ENCODE results near the gene MLLT10.

Gene MLLT10

DNA sequence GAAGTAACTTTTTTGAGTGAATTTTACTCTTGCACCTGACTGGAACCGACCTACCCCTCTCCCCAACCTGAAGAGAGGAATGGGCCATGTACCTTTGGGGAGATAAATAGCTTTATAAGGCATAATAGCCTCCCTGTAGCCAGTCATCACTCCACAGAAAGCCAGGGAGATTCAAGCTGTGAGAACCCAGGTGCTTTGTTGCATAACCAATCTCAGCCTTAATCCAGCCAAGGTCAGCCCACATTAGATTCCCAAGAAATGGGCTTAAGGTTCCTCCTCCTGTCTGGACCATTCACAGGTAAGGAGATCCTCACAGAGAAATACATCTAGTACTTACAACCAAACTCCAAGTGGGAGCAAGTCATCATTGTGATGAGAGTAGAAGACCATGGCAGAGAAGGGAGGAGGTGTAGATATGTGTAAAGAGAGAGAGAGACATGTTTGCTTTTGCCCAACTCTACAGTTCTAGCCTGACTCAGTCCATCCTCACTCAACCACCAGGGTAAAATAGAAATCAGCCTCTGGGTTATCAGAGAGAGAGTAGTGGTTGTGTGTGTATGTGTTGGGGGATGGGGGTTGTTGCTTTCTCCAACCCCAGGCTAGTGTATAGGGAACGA is 32.2 kb upstream of the MLLT10 start:
- DNase-seq: no peak

DNA sequence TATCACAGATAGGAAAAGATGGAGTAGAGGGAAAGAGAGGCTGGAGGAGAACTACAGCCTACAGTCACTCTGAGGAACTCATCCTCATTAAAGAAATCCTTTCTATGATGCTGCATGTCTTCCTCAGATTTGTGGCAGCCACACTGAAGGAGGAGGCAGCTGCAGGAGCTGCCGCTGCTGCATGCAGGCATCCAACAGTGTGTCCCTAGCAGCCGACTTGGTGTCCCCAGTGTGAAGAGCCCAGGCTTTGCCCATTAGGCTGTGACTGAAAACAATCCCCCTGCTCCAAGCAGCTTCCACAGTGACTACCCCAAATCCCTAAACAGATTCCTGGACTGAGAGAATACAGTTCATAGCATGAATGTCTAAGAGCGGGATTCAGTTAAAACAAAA is 31.7 kb upstream of the MLLT10 start:
- DNase-seq: no peak

DNA sequence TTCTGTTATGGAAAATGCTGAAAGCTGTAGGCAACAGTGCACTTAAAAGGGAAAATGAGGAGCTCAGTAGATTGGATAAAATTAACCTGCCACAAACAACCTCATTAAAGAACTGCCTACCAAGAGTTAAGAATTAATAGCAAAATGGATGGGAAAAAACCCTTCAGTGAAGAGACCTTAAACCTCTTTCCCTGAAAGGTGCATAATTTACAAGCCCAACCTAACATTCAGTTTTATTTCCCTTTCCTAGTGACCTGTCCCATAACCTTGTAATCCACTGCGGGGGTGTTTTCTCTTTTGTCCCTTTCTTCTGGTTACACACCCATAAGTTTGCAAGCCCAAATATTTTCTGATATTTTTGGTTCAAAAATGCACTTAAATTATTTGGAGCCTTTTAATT is 30.5 kb upstream of the MLLT10 start:
- no peak for DNase-seq

DNA sequence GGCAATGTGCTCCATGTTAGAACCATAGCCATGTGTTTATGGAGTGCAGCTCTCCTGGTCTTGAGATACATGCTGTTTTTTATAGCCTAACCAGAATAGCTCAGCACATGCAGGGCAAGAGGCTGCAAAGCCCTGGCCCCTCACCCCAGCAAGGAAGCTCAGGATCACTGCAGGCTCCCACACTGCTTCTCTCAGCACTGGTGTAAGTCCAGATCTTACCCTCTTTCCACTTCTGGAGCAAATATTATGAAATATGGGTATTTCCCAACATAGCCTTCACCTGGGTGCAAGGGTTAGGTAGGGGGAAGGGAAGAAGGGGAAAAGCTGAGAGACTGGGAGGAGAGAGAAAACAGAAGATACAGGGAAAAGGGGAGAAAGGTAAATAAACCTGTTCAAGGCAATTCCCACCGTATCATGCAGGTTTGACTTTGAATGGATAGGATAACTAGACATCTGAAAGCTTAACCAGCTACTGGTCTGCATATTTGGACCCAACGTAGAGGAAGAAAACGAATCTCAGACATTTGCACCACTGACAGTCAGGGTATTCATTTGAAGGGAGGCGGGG is 28.2 kb upstream of the MLLT10 start:
- no peak for DNase-seq

DNA sequence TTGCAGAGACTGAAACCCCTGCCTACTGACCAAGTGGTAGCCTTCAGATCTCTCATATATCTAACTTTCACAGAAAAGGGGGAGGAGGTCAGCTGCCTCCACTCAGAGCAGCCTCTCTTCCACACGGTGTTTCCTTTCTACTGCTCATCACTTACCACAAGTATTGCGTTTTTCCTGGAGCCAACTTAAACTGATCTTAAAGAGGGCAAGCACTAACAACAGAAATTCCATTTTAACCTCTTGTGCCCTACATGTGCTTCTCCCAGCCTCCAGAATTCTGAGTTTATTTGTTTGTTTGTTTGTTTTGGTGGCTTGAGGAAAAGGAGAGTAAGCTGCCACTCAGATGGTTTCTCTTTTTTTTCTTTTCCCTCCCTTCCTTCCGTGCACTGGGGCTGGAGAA is 27.7 kb upstream of the MLLT10 start:
- DNase-seq: no peak

DNA sequence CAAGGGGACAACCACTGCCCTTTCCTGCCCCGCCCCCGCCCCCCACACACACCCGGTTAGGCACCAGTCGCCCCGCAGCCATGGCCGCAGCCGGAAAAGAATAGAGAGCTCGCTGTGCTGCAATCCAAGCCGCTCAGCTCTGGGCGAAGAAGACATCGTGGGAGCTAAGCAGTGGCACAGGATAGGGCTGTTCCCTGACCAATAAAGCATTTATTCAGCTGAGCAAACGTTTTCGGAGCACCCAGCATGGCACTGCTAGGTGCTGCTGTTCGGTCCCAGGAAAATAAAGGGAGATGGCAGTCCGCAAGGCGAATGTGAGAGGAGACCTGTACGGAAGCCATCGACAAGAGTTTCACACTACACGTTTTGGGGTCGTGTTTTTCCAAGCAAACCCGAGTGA is 26.9 kb upstream of the MLLT10 start:
- no peak for DNase-seq

DNA sequence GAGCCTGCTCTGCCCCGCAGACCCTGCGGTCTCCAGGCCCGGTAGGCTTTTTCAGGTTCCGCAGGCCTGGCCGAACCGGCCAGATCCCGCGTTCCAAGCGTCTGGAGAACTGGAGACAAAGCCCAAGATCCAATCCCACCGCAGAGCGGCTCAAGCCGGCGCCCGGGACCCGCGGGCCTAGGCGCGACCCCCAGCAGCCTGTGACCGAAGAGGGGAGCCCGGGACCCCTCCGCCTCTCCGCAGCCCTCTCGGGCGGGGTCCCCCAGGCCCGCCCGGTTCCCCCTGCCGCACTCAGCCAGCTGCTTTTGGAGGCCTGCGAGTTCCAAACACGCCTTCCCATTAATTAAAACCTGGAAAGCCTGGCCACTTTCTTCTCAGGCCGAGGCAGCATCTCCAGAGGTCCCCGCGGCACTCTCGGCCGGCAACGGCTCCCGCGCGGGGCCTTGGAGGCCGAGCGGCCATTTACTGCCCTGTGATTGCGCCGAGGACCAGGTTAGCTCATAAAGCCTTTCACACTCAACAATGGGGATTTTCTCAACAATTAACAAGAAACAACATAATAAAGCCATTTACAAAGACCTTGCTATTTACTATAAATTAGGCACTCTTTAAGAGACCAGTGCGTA is 25.2 kb upstream of the MLLT10 start:
- no peak for DNase-seq

DNA sequence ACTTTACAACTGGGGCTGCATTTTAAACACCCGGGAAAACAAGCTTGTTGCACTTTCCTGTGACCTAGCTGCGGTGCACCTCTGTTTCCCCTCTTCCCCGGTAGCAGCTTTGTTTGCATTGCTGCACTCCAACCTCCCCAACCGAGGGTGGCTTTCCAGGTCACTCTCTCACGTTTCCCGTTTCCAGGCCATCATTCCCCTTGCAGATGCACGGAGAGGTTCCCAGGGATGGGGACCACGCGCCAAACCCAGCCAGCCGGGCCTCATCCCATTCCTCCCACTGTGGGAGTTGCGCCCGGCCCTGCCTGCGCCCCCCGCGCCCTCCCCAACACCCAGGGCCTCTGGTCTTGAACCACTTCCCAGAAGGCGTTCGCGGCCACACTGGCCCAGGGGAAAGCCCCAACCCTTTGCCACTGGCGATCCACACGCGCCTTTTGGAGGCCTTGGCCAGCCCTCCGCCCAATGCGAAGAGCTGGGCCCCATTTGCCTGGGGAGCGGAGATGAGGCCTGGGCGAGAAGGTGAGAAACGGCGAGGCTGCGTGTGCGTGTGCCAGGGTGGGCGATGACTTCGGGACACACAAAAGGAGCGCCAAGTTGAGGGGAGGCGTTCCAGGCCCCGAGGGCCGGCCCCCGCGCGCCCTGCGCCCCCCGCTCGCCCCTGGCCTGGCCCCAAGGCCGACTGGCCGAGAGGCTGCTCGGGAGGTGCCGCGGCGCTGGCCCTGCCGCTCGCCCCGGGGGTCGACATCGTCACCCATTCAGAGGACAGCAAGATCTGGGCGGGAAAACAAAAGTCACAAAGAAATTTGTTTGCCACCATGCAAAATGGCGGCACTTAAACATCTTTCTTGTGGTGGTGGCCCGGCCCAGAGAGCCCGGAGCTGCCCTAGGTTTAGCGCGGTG is 24.4 kb upstream of the MLLT10 start:
- DNase-seq: peak; percentile 77

DNA sequence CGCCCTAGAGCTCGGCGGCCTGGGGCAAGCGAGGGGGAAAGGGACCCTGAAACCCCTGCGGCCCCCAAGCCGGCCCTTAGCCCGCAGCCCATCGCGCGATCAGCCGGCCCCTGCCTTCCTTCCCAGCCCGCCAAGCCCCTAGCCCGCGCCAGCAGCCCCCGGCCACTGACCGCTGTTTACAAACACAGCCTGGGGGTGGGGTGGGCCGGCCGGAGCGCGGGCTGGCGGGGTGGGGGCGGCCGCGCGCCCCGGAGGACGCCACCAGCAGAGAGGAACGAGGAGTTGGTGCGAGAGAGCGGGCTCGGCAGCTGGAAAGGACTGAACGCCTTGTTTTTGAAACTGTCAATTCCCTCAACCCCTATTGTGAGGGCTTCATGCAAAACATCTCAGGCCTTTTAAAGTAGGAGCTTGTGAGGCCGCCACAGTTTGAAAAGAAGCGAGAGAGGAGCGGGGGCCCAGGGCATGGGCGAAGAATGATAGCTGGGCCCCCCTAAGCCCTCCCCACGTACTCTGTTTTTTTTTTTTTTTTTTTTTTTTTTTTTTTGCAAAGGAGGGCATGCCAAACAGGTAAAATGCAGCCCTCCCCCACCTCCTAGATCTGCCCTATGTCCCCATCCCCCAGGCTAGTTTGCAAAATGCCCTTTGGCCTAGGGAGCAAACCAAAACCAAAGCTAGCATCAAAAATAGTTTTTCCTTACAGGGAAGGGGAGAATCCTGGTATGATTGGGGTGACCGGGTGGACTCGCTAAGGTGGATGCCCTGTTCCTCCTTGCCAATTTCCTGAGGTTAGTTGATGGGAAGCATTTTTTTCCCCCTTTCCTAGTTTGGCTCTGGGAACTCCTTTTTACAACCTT is 23.6 kb upstream of the MLLT10 start:
- DNase-seq: peak; percentile 77

DNA sequence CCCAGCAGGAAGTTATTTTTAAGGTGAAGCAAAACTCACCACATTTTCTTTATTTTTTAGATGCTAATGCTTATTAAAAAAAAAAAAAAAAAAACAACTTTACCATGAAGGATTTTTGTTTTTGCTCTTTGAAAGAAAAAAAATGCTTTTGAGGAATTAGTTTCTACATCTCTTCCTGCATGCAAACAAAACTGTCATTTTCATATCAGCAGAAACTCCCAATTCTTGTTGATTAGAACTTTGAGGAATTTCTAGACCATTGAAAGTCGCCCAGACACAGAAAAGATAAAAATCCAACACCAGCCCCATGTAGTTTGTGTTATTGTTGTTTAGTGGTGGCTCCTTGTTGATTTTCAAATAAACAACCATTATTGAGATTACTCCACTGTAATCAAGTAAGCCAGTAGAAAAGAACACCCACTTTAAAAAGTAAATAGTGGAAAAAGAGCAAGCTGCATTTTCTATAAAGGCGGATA is 22.9 kb upstream of the MLLT10 start:
- DNase-seq: no peak

DNA sequence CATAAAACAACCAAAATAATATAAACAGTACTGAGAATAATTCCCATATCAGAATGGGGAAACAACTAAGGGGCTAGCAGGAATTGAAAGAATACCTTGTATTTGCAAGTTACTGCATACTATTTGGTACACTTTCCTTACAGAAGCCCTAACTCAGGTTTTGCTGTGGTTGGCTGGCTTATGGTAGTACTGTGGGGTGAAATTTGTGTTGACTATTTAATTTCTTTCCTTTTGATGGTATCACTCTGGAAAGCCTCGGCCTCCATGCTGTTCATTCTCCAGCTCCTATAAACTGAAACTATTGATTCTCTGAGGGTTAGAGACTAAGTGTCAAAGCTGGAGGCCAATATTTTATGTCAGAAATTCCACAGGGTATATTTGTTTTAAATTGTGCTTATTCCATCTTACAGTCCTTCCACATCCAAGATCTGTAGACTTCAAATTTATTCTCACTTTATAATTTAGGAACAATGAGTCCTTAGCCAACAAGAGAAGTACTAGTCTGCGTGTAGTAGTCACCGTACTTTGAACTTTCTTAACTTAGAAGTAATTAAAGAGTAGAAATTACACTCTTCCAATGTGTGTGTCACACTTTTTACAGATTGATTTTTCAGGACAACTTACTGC is 22.0 kb upstream of the MLLT10 start:
- DNase-seq: no peak

DNA sequence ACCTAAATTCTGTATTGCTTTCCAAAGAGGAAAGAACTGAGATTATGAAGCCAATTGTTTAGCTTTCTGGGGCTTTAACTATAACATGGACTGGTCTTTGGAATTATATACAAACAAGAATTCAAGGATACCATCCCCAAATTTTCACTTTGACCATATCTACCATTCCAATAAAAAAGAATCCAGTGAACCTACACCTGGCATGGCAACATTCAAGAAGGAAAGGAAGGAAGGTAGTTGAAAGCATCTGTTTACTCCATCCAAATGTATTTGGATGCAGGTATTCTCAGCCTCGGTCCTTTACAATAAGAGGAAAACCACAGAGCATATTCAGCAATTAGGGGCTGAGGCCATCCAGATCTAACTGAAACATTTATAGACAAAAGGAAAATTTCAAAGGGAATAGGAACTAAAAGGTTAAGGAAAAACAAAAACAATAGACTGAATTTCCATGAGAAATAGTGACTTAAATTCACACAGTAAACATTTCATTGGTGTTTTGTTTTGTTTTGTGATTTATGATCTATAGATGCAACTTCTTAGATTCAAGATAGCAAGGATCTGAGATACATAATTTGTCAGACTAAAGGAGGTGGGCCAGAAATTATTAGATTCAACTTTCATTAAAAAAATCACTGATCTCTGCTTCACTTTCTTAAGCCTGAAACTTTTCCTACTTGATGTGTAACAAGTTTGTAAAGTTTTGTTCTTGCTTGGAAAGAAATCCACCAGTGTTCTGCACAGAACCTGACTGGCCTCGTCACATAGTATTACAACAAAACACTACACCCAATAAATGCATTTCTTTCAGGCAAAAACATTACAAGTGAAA is 21.2 kb upstream of the MLLT10 start:
- DNase-seq: no peak

DNA sequence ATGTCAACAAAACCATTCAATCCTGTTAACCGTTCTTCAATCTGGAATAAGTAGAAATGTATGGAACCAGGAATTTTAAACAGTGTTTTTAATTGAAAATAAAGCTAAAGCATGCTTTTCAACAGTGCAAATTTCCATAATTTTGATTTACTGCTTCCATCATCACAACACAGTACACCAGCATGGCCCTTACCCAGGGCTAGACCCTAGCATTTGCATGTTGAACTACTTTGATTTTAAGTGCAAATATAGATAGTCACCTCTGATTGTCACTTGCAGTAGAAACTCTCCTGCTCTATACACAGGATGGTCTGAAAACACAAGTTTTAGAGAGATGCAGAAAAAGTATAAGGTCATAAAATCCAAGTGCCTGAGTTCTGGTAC is 20.6 kb upstream of the MLLT10 start:
- DNase-seq: no peak

DNA sequence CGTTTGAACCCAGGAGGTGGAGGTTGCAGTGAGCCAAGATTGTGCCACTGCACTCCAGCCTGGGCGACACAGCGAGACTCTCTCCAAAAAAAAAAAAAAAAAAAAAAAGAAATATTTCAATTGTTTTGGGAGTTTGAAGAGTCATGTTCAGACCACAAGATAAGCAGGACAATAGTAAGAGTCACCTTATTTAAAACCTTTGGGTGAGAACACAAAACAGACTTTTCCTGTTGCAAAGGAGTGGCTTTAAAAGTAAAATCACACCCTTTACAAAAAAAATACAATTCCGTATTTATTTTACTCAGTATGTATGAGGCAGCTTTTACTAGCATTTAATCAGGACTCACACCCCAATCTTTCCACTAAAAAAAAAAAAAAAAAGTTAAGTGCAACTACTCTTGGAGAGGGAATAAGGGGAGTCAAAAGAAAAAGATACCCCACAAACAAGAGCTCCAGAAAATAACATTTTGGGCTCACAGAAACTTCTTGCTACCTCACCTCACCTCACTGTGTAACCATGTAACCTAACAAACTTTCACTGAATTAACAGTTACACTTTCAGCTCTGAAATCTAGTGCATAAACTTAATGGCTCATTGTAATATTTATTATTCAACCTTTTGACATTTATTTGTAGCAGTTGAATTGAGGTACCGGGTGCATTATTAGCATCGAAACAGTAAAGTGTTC is 19.8 kb upstream of the MLLT10 start:
- no peak for DNase-seq

DNA sequence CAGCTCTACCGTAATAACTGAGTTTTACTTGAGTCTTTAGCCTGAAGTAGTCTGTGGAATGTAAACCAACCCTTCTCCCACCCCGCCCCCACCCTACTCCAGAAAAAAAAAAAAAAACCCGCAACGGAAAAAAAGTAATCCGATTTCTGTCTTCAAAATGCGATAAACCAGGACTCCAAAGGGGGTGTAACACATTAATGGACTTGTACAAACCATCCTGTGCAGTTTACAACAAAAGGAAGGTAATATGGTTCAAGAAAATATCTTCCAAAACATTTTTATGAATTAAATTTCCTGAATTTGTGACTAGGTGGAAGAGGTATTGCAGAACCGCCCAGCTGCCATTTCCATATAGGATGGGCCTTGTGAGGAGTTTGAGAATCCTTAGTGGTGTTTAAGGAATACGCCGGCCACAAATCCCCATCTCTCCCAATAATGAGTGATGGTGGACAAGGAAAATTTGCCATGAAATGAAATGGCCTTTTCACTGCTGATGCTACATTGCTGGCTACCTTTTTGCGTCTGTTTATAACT is 19.1 kb upstream of the MLLT10 start:
- DNase-seq: no peak

DNA sequence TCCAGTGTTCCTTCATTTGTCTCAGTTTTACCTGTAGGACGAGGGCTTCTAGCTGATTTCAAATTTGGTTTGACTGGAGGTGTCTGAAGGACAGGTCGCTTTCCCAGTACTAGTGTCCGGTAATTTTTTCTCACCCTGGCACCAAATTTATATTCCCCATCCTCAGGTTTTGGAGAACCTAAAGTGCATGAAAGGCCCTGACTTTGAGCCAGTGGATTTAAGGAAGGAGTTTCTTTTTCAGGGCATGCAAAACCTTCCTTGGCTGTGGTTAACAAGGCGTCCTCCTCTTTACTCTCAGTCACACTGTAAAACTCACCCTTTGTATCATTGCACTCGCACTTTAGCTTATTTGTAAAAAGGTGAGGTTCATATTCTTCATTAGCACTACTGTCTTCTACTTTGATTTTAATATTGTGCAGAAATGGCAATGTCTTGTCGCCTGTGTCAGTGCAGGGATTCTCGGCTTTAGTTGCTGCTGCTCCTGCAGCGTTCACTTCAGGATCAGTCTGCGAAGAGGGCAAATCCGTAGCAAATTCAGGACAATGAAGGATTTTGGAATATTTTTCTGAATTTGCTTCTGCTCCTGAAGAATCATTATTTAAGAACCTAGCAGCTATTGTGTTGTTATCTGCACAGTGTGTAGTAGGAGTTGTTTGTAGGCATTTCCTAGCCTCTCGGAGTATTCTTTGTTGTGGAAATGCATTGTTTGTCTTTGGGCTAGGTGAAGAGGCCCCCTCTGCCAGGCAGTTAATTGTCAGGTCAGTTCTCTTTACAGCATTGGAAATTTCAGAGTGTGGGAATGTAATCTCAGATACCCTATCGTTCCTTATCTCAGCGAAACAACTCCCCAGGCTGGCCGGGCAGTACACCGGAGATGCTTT is 18.4 kb upstream of the MLLT10 start:
- DNase-seq: peak; percentile 47

DNA sequence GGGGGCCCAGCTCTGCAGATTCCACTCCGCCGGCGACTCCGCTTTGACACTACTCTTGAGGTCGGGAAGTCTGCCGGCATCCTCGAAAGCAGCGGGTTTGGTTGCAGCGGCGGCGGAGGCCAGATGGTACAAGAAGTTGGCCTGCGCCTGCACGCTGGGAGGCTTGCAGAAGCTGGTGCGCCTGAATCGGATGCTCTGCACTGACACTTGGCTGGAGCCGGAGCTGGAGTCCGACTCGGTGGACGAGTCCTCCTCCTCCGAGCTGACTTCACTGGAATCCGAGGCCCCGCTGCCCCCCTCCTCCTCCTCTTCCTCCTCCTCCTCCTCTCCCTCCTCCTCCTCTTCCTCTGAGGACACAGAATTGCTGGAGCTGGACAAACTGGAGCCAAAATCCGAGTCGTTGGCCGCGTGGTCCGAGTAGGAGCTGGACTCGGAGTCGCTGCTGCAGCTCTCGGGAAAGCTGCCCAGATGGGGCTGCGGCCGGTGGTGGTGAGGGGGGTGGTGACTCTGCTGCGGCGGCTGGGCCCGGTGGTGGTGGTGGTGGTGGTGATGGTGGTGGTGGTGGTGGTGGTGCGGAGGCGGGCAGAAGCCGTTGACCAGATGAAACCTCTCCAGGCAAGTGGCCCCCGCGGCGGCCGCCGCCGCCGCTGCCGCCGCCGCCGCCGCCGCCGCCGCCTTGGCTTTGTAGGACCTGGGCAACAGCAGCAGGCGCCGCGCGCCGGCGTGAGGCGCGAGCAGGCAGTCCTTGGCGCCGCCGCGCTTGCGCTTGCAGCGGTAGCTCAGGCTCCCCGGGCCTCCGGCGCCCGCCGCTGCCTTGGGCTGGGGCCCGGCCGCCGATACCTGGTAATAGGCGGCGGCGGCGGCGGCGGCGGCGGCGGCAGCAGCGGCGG is 17.5 kb upstream of the MLLT10 start:
- DNase-seq: peak; percentile 87

Measured in right forelimb (tissue), 1 donor.